Measurements from ENCODE around the gene MYO1E.

The MYO1E gene

GRCh38 chr15:59377924-59378323, 5.3 kb upstream of the MYO1E start:
- no peak for TF ChIP-seq CTCF (IDR thresholded peaks at IDR 0.05; ENCODE audit: insufficient read depth, low read length, poor library complexity, severe bottlenecking)
- no peaks in the 10 kb centered on the region; the same call in 1 of the 2 replicates for H3K36me3 ChIP-seq (ENCODE audit: control insufficient read depth, insufficient read depth, low read length)
- no peaks in the 10 kb centered on the region for H3K27me3 ChIP-seq (replicated peaks; ENCODE audit: control insufficient read depth, insufficient read depth, low read length)
- no peak for DNase-seq (ENCODE audit: extremely low read depth, insufficient read length)
- H3K4me3 ChIP-seq (replicated peaks; ENCODE audit: low read depth, low read length) = no peak overlapping the region

DNA sequence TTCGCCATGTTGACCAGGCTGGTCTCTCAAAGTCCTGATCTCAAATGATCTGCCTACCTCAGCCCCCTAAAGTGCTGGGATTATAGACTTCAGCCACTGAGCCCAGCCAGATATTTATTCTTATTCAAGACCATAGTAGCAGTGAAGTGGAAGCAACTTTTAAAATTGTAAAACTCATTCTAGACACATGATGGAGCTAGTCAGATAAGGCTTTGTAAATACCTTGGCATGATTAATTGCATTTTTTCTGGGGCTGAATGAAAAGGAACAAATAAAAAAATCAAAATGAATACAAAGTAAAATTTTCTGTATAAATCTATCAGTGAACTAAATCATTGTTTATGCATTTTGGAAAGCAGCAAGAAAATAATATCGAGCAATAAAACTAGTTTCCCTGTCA, 4.1 kb upstream of the MYO1E start:
- DNase-seq (ENCODE audit: extremely low read depth, insufficient read length) = no peak
- peak; percentile 26 for TF ChIP-seq CTCF (IDR thresholded peaks at IDR 0.05; ENCODE audit: insufficient read depth, low read length, poor library complexity, severe bottlenecking)
- no peak overlapping the region for H3K4me3 ChIP-seq (replicated peaks; ENCODE audit: low read depth, low read length)
- H3K36me3 ChIP-seq (ENCODE audit: control insufficient read depth, insufficient read depth, low read length) = no peaks in the 10 kb centered on the region; the same call in 1 of the 2 replicates
- H3K27me3 ChIP-seq (replicated peaks; ENCODE audit: control insufficient read depth, insufficient read depth, low read length) = no peaks in the 10 kb centered on the region

DNA sequence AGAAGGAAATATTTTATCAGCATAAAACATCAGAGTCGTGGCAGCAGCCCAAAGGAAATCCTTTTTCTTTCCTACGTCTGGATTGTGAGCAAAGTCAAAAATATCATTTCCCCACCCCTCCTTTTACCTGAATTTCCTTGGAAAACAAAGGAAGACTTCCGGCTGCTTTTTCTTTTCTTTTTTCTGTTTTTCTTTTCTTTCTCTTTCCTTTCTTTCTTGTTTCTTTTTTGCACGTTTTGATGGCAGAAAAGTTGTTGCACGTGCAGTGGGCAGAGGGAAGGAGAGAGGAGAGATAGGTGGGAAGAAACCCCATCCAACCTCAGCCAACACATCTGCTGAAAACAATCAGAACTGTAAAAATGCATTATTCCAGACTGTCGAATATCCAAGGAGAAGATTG, 544 bp upstream of the MYO1E start:
- Histone ChIP-seq H3K27me3 (replicated peaks; ENCODE audit: control insufficient read depth, insufficient read depth, low read length) (no peaks in the 10 kb centered on the region), H3K36me3 (ENCODE audit: control insufficient read depth, insufficient read depth, low read length) (no peaks in the 10 kb centered on the region), H3K4me3 (replicated peaks; ENCODE audit: low read depth, low read length) (peak overlapping the region; percentile 66)
- no peak for DNase-seq (ENCODE audit: extremely low read depth, insufficient read length)
- TF ChIP-seq CTCF (IDR thresholded peaks at IDR 0.05; ENCODE audit: insufficient read depth, low read length, poor library complexity, severe bottlenecking) = no peak

- TF ChIP-seq CTCF (IDR thresholded peaks at IDR 0.05; ENCODE audit: insufficient read depth, low read length, poor library complexity, severe bottlenecking) = no peak
- no peaks in the 10 kb centered on the region; the same call in 1 of the 2 replicates for H3K36me3 ChIP-seq (ENCODE audit: control insufficient read depth, insufficient read depth, low read length)
- H3K4me3 ChIP-seq (replicated peaks; ENCODE audit: low read depth, low read length) = peak overlapping the region; percentile 66
- H3K27me3 ChIP-seq (replicated peaks; ENCODE audit: control insufficient read depth, insufficient read depth, low read length) = no peaks in the 10 kb centered on the region
- peak; percentile 53 for DNase-seq (ENCODE audit: extremely low read depth, insufficient read length)
Measured at GRCh38 chr15:59371458-59372351, 966 bp downstream of the MYO1E start.

DNA sequence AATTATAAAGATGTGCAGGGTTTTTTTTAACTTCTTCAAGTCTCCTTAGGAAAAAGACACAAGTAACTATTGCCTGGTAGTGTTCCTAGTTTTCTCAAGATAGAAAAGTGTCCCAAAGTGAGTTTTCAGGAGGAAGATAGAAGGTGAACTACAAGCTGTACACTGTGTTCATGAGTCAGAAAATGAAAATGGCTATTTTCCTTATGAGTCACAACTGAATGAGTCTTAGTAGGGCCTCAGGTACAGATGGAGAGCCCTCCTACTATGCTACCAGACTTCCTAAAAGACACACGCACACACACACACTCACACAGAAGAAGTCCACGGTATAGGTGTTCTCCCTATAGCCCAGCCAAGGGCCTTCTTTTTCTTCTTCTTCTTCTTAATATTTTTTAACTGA, 3.1 kb downstream of the MYO1E start:
- no peaks in the 10 kb centered on the region; the same call in 1 of the 2 replicates for H3K36me3 ChIP-seq (ENCODE audit: control insufficient read depth, insufficient read depth, low read length)
- H3K4me3 ChIP-seq (replicated peaks; ENCODE audit: low read depth, low read length) = peak overlapping the region; percentile 37
- DNase-seq (ENCODE audit: extremely low read depth, insufficient read length) = no peak
- H3K27me3 ChIP-seq (replicated peaks; ENCODE audit: control insufficient read depth, insufficient read depth, low read length) = no peaks in the 10 kb centered on the region
- no peak for TF ChIP-seq CTCF (IDR thresholded peaks at IDR 0.05; ENCODE audit: insufficient read depth, low read length, poor library complexity, severe bottlenecking)
